Stimulated activated naive B cell treated with anti-CD40 and anti-IgM and Interleukin-4, amounts not matched to agents 10 μg/mL and 1 μg/mL and 100 μg/mL, for 72 hours (primary cell): Measurements from ENCODE around the gene MRPS9.

Experiments
- ATAC-seq, 2 donors: fragments of 150-1000 bp; cut with Tn5 transposase; replicated peaks; 2 replicates each; pipeline ENCODE4 v1.10.0; 2021; ENCODE audit warnings: moderate library complexity in 1 of 2
- DNase-seq: peaks from one replicate; pipeline ENCODE4 v3.0.0; 2021
- H3K27ac Mint-ChIP-seq: one replicate; pipeline ENCODE4 v1.8.0; 2022; ENCODE audit warnings: mild to moderate bottlenecking, mixed read lengths
- H3K27me3 Mint-ChIP-seq, 2 donors: one replicate each; pipeline ENCODE4 v1.8.0; 2022; ENCODE audit warnings: mixed read lengths in 2 of 2
- H3K36me3 Mint-ChIP-seq, 2 donors: one replicate each; pipeline ENCODE4 v1.8.0; 2022; ENCODE audit warnings: mixed read lengths in 2 of 2, mild to moderate bottlenecking in 1 of 2
- H3K4me1 Mint-ChIP-seq, 2 donors: one replicate each; pipeline ENCODE4 v1.8.0; 2022; ENCODE audit warnings: mixed read lengths in 2 of 2, mild to moderate bottlenecking in 1 of 2
- H3K4me3 Mint-ChIP-seq, 2 donors: one replicate each; pipeline ENCODE4 v1.8.0; 2022; ENCODE audit warnings: mild to moderate bottlenecking in 2 of 2, mixed read lengths in 2 of 2, moderate library complexity in 1 of 2
- H3K9me3 Mint-ChIP-seq, 2 donors: one replicate each; pipeline ENCODE4 v1.8.0; 2022; ENCODE audit warnings: mixed read lengths in 2 of 2, mild to moderate bottlenecking in 1 of 2

Gene MRPS9

GRCh38 chr2:105118960-105119359 lies 81.1 kb downstream of the MRPS9 start:
- Mint-ChIP-seq H3K9me3 (peaks cover 0 to 2% of the 10 kb centered on the region in 2 donors), H3K27ac (no peak overlapping the region), H3K4me1 (peaks cover 2 to 9% of the 10 kb centered on the region in 2 donors), H3K27me3 (peaks cover 13 to 18% of the 10 kb centered on the region in 2 donors), H3K4me3 (peak overlapping the region; percentile 22 to 76), H3K36me3 (peaks cover 7 to 15% of the 10 kb centered on the region in 2 donors)
- DNase-seq, result no peak
- peak; percentile 67 to 73 for ATAC-seq

DNA sequence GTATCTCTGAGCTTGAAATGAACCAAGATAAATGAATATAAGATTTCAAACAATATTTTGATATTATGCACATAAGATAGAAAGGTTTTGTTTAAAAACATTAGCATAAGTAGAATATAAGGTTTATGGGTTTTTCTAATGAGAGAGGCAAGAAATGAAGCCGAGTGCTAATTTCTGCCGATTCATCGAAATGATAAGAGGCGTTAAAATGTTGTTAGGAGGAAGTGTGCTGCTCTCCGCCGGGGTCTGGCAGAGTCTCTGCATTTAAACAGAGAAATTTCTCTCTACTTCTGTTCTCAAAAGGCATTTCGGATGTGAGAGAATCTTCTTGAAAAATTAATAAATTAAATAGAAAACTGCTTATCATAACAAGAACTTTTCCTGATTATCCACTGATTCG lies 83.6 kb downstream of the MRPS9 start:
- ATAC-seq, result no peak
- Mint-ChIP-seq H3K27me3 (peaks cover 31 to 37% of the 10 kb centered on the region in 2 donors), H3K9me3 (peaks cover 0 to 4% of the 10 kb centered on the region in 2 donors), H3K27ac (no peak overlapping the region), H3K36me3 (peaks cover 9 to 15% of the 10 kb centered on the region in 2 donors), H3K4me3 (no peak overlapping the region), H3K4me1 (peaks cover 2 to 9% of the 10 kb centered on the region in 2 donors)
- no peak for DNase-seq

GRCh38 chr2:105125428-105125827 lies 87.6 kb downstream of the MRPS9 start:
- H3K27ac Mint-ChIP-seq, result peak overlapping the region; percentile 20
- DNase-seq (no peak), ATAC-seq (no peak)
- peaks cover 31 to 37% of the 10 kb centered on the region in 2 donors for H3K27me3 Mint-ChIP-seq
- H3K4me1 Mint-ChIP-seq, result peaks cover 25 to 38% of the 10 kb centered on the region in 2 donors
- peaks cover 3 to 10% of the 10 kb centered on the region in 2 donors for H3K9me3 Mint-ChIP-seq
- H3K36me3 Mint-ChIP-seq, result peaks cover 18 to 19% of the 10 kb centered on the region in 2 donors
- no peak overlapping the region for H3K4me3 Mint-ChIP-seq

- peaks cover 27 to 42% of the 10 kb centered on the region in 2 donors for H3K4me1 Mint-ChIP-seq
- no peak overlapping the region for H3K27ac Mint-ChIP-seq
- H3K4me3 Mint-ChIP-seq, result no peak overlapping the region
- H3K36me3 Mint-ChIP-seq, result peaks cover 18 to 19% of the 10 kb centered on the region in 2 donors
- DNase-seq, result no peak
- peaks cover 31 to 37% of the 10 kb centered on the region in 2 donors for H3K27me3 Mint-ChIP-seq
- peaks cover 3 to 10% of the 10 kb centered on the region in 2 donors for H3K9me3 Mint-ChIP-seq
- no peak for ATAC-seq
Observed at GRCh38 chr2:105125920-105126319, 88.1 kb downstream of the MRPS9 start.

DNA sequence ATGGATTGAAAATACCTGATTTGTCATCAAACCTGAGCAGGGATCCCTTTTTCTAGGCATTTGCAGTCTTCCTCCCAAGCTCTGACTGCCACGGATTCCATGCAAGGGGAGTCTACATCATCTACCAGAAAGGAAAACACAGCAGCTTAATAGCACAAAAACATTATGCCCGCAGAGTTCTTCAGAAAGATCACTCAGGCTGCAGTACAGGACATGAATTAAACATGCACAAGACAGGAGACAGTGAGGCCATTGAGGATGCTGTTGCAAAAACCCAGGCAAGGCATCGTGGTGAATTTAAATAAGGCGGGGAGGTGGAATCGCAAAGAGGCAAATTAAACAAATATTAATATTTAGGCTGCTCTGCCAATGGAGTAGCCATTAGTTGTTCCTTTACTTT lies 88.5 kb downstream of the MRPS9 start:
- H3K36me3 Mint-ChIP-seq, result peaks cover 18 to 19% of the 10 kb centered on the region in 2 donors
- no peak overlapping the region for H3K4me3 Mint-ChIP-seq
- peaks cover 31 to 37% of the 10 kb centered on the region in 2 donors for H3K27me3 Mint-ChIP-seq
- DNase-seq, result no peak
- peaks cover 3 to 10% of the 10 kb centered on the region in 2 donors for H3K9me3 Mint-ChIP-seq
- H3K4me1 Mint-ChIP-seq, result peaks cover 27 to 40% of the 10 kb centered on the region in 2 donors
- ATAC-seq, result no peak
- H3K27ac Mint-ChIP-seq, result no peak overlapping the region

GRCh38 chr2:105127289-105127915 lies 89.5 kb downstream of the MRPS9 start:
- H3K9me3 Mint-ChIP-seq, result peaks cover 3 to 10% of the 10 kb centered on the region in 2 donors
- H3K27ac Mint-ChIP-seq, result peak overlapping the region; percentile 81

GRCh38 chr2:105129722-105130232 lies 91.9 kb downstream of the MRPS9 start:
- Mint-ChIP-seq H3K36me3 (peaks cover 18 to 19% of the 10 kb centered on the region in 2 donors), H3K27me3 (peaks cover 23 to 27% of the 10 kb centered on the region in 2 donors), H3K9me3 (peaks cover 3 to 10% of the 10 kb centered on the region in 2 donors), H3K27ac (peak overlapping the region; percentile 88), H3K4me3 (peak overlapping the region in 1 of 2 donors; percentile 16), H3K4me1 (peaks cover 26 to 37% of the 10 kb centered on the region in 2 donors)
- peak; percentile 92 to 95 for ATAC-seq
- DNase-seq, result peak; percentile 78

More at GRCh38 chr2:105127289-105127915, 89.5 kb downstream of the MRPS9 start:
- Mint-ChIP-seq H3K4me1 (peaks cover 25 to 37% of the 10 kb centered on the region in 2 donors), H3K27me3 (peaks cover 26 to 39% of the 10 kb centered on the region in 2 donors), H3K4me3 (peak overlapping the region in 1 of 2 donors; percentile 5), H3K36me3 (peaks cover 18 to 19% of the 10 kb centered on the region in 2 donors)
- peak; percentile 47 to 62 for ATAC-seq
- peak; percentile 45 for DNase-seq

GRCh38 chr2:105130546-105130945 lies 92.7 kb downstream of the MRPS9 start:
- DNase-seq, result no peak
- peak overlapping the region; percentile 65 for H3K27ac Mint-ChIP-seq
- peaks cover 16 to 26% of the 10 kb centered on the region in 2 donors for H3K27me3 Mint-ChIP-seq
- no peak for ATAC-seq
- peaks cover 3 to 10% of the 10 kb centered on the region in 2 donors for H3K9me3 Mint-ChIP-seq
- H3K36me3 Mint-ChIP-seq, result peaks cover 18 to 19% of the 10 kb centered on the region in 2 donors
- peaks cover 26 to 37% of the 10 kb centered on the region in 2 donors for H3K4me1 Mint-ChIP-seq
- H3K4me3 Mint-ChIP-seq, result no peak overlapping the region

DNA sequence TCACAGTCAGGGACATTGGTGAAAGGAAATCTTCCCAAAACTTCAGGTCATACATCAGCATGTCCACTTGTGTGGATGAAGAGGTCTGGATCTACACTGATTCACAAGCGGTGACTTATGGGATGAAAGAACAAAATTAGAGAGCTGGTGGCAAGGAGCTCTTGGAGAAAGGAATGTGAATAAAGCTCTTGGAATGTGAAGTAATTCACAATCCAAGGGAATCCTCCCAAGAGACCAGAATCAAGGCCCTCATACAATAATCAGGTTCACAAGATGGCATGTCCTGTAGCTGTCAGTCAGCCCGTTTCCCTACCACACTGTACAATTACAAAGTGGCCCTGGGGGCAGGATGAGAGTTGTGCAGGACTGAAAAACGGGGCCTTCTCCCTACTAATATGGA lies 96.2 kb downstream of the MRPS9 start:
- H3K36me3 Mint-ChIP-seq, result peaks cover 0 to 3% of the 10 kb centered on the region in 2 donors
- ATAC-seq (no peak), DNase-seq (no peak)
- H3K27me3 Mint-ChIP-seq, result peaks cover 10 to 22% of the 10 kb centered on the region in 2 donors
- peaks cover 2 to 3% of the 10 kb centered on the region in 2 donors for H3K9me3 Mint-ChIP-seq
- no peak overlapping the region for H3K27ac Mint-ChIP-seq
- peaks cover 15 to 18% of the 10 kb centered on the region in 2 donors for H3K4me1 Mint-ChIP-seq
- no peak overlapping the region for H3K4me3 Mint-ChIP-seq

- H3K36me3 Mint-ChIP-seq, result no peaks in the 10 kb centered on the region
- ATAC-seq (no peak), DNase-seq (no peak)
- H3K27me3 Mint-ChIP-seq, result peaks cover 10 to 22% of the 10 kb centered on the region in 2 donors
- no peaks in the 10 kb centered on the region for H3K9me3 Mint-ChIP-seq
- H3K4me1 Mint-ChIP-seq, result peaks cover 4% of the 10 kb centered on the region in 2 donors
- H3K27ac Mint-ChIP-seq, result no peak overlapping the region
- H3K4me3 Mint-ChIP-seq, result no peak overlapping the region
Observed at GRCh38 chr2:105135436-105135835, 97.6 kb downstream of the MRPS9 start.

- no peak overlapping the region for H3K27ac Mint-ChIP-seq
- H3K36me3 Mint-ChIP-seq, result no peaks in the 10 kb centered on the region
- ATAC-seq (no peak), DNase-seq (no peak)
- peaks cover 4 to 5% of the 10 kb centered on the region in 2 donors for H3K4me1 Mint-ChIP-seq
- peaks cover 10 to 22% of the 10 kb centered on the region in 2 donors for H3K27me3 Mint-ChIP-seq
- no peak overlapping the region for H3K4me3 Mint-ChIP-seq
- H3K9me3 Mint-ChIP-seq, result no peaks in the 10 kb centered on the region
Observed at GRCh38 chr2:105136394-105136793, 98.5 kb downstream of the MRPS9 start.

DNA sequence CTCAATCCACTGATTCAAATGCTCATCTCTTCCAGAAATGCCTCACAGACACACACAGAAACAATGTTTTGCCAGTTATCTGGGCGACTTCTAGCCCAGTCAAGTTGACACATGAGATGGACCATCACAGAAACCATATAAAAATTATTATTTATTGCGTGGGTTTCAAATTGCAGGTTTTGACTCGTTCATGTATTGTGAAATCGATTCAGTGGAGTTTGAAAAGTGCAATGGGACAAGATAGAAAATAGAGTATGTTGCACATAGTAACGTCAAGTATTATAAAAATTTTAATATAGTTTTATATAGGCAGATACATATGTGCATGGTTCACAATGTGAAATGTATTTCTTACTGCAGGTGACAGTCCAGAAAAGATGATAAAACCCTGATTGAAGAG lies 100.8 kb downstream of the MRPS9 start:
- Mint-ChIP-seq H3K27me3 (peaks cover 8 to 12% of the 10 kb centered on the region in 2 donors), H3K36me3 (no peaks in the 10 kb centered on the region), H3K27ac (no peak overlapping the region), H3K4me1 (peaks cover 4 to 9% of the 10 kb centered on the region in 2 donors), H3K9me3 (no peaks in the 10 kb centered on the region), H3K4me3 (no peak overlapping the region)
- DNase-seq (no peak), ATAC-seq (no peak)

GRCh38 chr2:105139556-105140239 lies 101.8 kb downstream of the MRPS9 start:
- Mint-ChIP-seq H3K27ac (no peak overlapping the region), H3K4me1 (peaks cover 8 to 13% of the 10 kb centered on the region in 2 donors), H3K36me3 (no peaks in the 10 kb centered on the region), H3K9me3 (no peaks in the 10 kb centered on the region), H3K4me3 (no peak overlapping the region), H3K27me3 (peaks cover 10 to 13% of the 10 kb centered on the region in 2 donors)
- no peak for ATAC-seq
- no peak for DNase-seq

DNA sequence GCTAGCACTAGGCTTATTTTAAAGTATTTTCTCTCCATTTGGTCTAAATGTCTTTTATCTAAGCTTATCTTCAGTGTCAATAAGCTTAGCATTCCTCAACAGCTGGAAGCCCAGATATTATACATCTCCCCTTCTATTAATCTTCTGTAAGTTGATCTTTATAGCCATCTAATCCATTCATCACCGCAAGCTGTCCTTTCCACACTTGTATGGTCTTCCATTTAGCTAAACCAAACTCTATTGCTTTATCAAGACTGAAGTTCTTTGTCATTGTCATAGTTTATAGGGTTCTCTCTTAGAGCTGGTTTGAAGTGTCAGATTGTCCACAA lies 102.3 kb downstream of the MRPS9 start:
- Mint-ChIP-seq H3K27me3 (peaks cover 14 to 16% of the 10 kb centered on the region in 2 donors), H3K27ac (no peak overlapping the region), H3K4me3 (no peak overlapping the region), H3K9me3 (no peaks in the 10 kb centered on the region), H3K4me1 (peaks cover 9 to 18% of the 10 kb centered on the region in 2 donors), H3K36me3 (no peaks in the 10 kb centered on the region)
- ATAC-seq (no peak), DNase-seq (no peak)
